ENCODE measurements around the gene ZNF689.
"Not testable (repeated sequence)": the region's sequence is repeated elsewhere in the genome, so short reads cannot be mapped to it uniquely, and the experiment has no call there.

The ZNF689 gene

GRCh38 chr16:30636599-30636998, 26.4 kb upstream of the ZNF689 start:
- DNase-seq (ENCODE audit: low spot score), result no peak

DNA sequence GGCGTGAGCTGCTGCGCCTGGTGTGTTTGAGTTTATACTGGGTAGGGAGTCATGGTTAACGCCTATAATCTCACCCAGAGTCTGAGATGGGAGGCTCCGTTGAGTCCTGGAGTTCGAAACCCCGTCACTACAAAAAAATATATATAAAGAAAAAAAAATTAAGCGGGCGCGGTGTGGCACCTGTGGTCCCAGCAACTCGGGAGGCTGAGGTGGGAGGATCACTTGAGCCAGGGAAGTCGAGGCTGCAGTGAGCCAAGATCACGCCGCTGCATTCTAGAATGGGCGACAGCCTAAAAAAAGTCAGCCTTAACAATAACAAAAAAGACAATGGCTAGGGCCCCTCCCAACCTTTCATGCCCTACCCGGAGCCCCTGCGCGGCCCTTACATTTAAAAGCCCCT, 23.3 kb upstream of the ZNF689 start:
- DNase-seq (ENCODE audit: low spot score), result no peak

DNA sequence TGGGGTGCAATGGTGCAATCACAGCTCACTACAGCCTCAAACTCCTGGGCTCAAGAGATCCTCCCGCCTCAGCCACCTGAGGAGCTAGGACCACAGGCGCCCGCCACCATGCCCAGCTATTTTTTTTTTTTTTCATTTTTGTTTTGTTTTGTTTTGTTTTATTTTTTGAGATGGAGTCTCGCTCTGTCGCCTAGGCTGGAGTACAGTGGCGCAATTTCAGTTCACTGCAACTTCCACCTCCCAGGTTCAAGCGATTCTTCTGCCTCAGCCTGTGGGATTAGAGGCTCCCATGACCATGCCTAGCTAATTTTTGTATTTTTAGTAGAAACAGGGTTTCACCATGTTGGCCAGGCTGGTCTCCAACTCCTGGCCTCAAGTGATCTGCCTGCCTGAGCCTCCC, 22.3 kb upstream of the ZNF689 start:
- not testable (repeated sequence) for DNase-seq (ENCODE audit: low spot score)

- DNase-seq (ENCODE audit: low spot score), result peak; percentile 90
Measured at GRCh38 chr16:30628628-30629540, 18.7 kb upstream of the ZNF689 start.

DNA sequence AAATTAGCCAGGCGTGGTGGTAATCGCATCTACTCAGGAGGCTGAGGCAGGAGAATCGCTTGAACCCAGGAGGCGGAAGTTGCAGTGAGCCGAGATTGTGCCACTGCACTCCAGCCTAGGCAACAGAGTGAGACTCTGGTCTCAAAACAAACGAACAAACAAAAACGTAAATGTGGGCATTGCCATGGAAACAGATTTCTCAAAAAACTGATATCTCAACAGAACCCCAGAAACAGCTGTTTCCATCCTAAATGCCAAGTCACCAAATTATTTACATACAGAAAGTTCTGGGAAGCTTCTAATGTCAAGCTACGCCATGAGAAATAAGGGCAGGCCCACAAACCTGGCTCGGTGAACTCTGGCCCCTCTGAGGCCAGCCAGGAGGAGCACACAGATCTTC, 16.0 kb upstream of the ZNF689 start:
- DNase-seq (ENCODE audit: low spot score), result no peak

- DNase-seq (ENCODE audit: low spot score), result no peak
Measured at GRCh38 chr16:30623536-30624283, 13.5 kb upstream of the ZNF689 start.

DNA sequence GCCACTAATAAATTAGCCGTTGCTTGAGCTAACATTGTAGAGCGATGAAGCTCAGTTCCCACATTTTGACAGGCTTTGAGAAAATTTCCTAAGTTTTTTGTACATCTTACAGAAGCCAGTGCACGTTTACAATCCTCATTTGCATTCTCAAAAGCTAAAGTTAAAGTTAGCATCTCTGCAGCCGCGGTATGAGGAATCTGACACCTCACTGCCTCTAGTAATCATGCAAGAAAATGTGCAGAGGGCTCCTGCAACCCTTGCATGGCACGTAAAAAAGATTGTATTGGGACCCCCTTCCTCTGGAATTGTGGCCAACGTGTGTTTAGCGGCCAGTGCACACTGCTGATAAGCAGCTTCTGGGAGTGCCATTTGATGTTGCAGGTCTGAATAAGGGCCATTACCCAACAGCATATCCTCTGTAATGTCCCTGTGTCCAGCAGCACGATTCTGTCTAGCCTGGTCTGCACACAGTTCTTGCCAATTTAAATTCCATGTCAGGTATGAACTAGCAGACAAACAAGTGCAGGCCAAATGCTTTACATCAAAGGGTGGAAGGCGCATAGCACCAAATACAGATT, 12.4 kb upstream of the ZNF689 start:
- DNase-seq (ENCODE audit: low spot score), result no peak

- no peak for DNase-seq (ENCODE audit: low spot score)
Measured at GRCh38 chr16:30621765-30622164, 11.6 kb upstream of the ZNF689 start.

DNA sequence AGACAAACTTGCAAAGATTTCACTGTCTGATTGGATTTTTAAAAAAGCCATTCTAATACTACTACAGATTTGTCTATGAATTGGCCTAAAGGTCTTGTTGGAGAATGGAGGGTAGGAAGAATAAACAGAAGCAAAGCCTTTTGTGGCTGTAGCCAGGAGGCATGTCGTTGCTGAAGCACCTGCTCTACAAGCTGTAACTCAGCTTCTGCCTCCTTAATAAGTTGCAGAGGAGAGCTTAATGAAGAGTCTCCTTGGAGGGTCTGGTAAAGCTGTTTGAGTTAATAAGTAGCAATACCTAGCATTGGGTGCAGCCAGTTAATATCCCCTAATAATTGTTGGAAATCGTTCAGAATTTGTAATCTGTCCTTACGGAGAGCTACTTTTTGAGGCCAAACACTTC, 10.0 kb upstream of the ZNF689 start:
- DNase-seq (ENCODE audit: low spot score), result no peak

DNA sequence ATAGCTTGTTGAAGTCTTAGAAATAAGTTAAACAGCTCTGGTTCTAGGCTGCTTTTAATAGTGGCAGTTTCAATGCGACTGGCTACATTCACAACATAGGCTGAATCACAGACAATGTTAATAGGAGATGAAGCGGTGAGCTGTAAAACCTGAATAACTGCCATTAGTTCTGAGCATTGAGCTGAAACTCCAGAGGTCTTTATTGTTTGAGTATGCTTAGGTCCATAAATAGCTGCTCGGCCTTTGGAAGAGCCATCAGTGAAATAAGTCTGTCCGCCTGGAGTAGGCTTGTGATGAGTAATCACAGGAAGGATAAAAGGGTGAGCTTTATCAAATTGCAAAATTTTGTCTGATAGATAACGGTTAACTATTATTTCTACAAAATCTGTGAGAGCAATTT, 9.4 kb upstream of the ZNF689 start:
- DNase-seq (ENCODE audit: low spot score), result no peak

GRCh38 chr16:30619202-30619601, 9.0 kb upstream of the ZNF689 start:
- no peak for DNase-seq (ENCODE audit: low spot score)

- no peak for DNase-seq (ENCODE audit: low spot score)
Measured at GRCh38 chr16:30615358-30616091, 5.3 kb upstream of the ZNF689 start.

DNA sequence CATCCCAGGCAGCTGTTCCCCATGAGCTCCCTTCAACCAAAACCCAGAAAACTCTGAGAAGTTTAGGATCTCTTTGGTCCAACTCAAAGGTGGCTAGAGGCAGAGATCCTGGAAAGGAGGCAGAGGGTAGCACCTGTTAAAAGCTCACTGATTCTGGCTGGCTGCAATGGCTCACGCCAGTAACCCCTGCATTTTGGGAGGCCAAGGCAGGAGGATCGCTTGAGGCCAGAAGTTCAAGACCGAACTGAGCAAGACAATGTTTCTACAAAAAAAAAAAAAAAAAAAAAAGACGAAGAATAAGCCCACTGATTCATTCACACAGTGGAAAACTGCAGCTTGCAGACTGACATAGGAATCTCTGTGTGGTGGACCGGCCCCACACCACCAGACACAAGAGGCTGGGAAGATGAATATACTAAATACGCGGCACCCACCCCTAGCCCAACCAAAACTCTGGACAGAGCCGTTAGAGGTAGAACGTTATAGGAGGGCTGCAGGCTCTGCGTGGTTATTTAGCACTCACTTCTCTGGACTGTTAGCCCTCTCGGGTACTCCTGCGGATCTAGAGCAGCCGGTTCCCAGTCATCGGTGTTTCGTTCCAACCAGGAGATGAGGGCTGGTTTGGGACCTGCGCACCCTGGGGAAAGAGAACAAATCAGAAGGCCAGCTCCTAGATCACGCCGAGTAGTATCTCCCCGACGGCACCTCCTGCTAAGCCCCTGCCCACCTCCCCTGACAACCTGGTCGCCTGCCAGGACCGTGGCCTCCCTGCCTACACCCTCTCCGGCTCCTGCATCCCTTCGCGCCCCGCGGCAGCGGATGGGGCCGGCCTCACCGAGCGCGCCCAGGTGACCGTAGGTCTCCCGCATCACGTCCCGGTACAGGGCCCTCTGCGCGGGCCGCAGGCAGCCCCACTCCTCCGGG, 925 bp downstream of the ZNF689 start:
- peak; percentile 48 for DNase-seq (ENCODE audit: low spot score)

DNA sequence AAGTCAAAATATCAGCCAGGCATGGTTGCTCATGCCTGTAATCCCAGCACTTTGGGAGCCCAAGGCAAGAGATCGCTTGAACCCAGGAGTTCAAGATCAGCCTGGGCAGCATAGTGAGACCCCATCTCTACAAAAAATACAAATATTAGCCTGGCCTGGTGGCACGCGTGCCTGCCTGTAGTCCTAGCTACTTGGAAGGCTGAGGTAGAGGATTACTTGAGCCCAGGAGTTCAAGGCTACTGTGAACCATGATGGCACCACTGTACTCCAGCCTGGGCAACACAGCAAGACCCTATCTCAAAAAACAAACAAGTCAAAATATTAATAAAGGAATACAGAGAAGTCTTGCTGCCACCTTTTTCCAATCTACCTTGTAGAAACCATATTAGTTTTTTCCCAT, 4.2 kb downstream of the ZNF689 start:
- no peak for DNase-seq (ENCODE audit: low spot score)

DNA sequence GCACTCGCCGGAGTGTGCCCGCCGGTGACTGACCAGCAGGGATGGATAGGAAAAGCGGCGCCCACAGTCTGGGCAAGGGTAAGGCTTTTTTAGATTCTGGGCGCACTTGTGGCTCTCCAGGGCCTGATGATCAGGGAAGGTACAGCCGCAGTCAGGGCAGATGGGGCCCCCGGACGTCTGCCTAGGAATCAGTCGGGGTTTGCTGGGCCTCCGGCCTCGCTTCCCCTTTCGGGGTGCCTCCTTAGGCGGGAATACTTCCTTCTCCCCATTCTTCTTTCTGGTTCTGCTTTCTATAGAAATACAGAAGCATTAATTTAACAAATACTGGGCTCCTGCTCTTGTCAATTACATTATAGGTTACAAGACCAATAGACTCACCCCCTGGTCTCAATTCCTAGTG, 5.0 kb downstream of the ZNF689 start:
- DNase-seq (ENCODE audit: low spot score), result no peak

GRCh38 chr16:30604316-30604947, 5.8 kb downstream of the ZNF689 start:
- no peak for DNase-seq (ENCODE audit: low spot score)

GRCh38 chr16:30603945-30604315, 6.3 kb downstream of the ZNF689 start:
- DNase-seq (ENCODE audit: low spot score), result no peak

- peak; percentile 37 for DNase-seq (ENCODE audit: low spot score)
Measured at GRCh38 chr16:30602616-30603277, 7.4 kb downstream of the ZNF689 start.

GRCh38 chr16:30601966-30602365, 8.2 kb downstream of the ZNF689 start:
- DNase-seq (ENCODE audit: low spot score), result no peak

GRCh38 chr16:30600929-30601328, 9.3 kb downstream of the ZNF689 start:
- DNase-seq (ENCODE audit: low spot score), result no peak

Data from RKO (cell line).